GM12878 (cell line): Measurements from ENCODE around the gene SLC4A8.

Source experiments
- CTCF ChIP-seq, 3 experiments: IDR thresholded peaks in 2 of 3; conservative IDR thresholded peaks in 1 of 3; 2 replicates each; pipeline ENCODE4 v1.5.1; 2011; ENCODE audit warnings: low read depth in 3 of 3, low read length in 3 of 3, mild to moderate bottlenecking in 3 of 3, control low read depth in 2 of 3, moderate library complexity in 2 of 3, inconsistent platforms in 1 of 3, mixed read lengths in 1 of 3; ENCODE audit not compliant: control insufficient read depth in 2 of 3, insufficient read depth in 1 of 3; ENCODE audit errors: extremely low read depth in 1 of 3
- E4F1 ChIP-seq: fragments of 450-650 bp; IDR thresholded peaks from 2 replicates; pipeline ENCODE4 v1.6.1; 2018; ENCODE audit warnings: borderline replicate concordance, mild to moderate bottlenecking; ENCODE audit not compliant: partially characterized antibody
- EZH2 ChIP-seq: IDR thresholded peaks from 2 replicates; pipeline ENCODE4 v1.6.1; 2012; ENCODE audit warnings: low read depth, mild to moderate bottlenecking, control low read depth, inconsistent platforms, low read length, borderline replicate concordance; ENCODE audit not compliant: control insufficient read depth
- KDM1A ChIP-seq: fragments of 200-600 bp; sonication (generic); IDR thresholded peaks from 2 replicates; pipeline ENCODE4 v1.6.1; 2016; ENCODE audit warnings: borderline replicate concordance
- NFYB ChIP-seq: IDR thresholded peaks from 2 replicates; pipeline ENCODE4 v1.6.1; 2011; ENCODE audit warnings: low read depth, mild to moderate bottlenecking, low read length, improper control_type of control experiment, moderate library complexity; ENCODE audit not compliant: insufficient read depth
- POLR2A ChIP-seq: IDR thresholded peaks from 2 replicates; pipeline ENCODE4 v1.6.1; 2011; ENCODE audit warnings: low read depth, mild to moderate bottlenecking, low read length
- PRDM15 ChIP-seq: fragments of 450-650 bp; formaldehyde crosslinking; IDR thresholded peaks from 2 replicates; pipeline ENCODE4 v1.4.0; 2020; ENCODE audit warnings: mild to moderate bottlenecking, moderate library complexity
- RBBP5 ChIP-seq: fragments of 200-600 bp; sonication (generic); conservative IDR thresholded peaks from 2 replicates; pipeline ENCODE4 v1.6.1; 2016
- RFX5 ChIP-seq: IDR thresholded peaks from 2 replicates; pipeline ENCODE4 v1.6.1; 2011; ENCODE audit warnings: low read depth, low read length, improper control_type of control experiment
- SP1 ChIP-seq: IDR thresholded peaks from one replicate; pipeline ENCODE4 v1.6.1; 2011; ENCODE audit warnings: low read depth, low read length
- SREBF2 ChIP-seq: IDR thresholded peaks from 2 replicates; pipeline ENCODE4 v1.6.1; 2012; ENCODE audit warnings: mild to moderate bottlenecking, low read length
- TBL1XR1 ChIP-seq: IDR thresholded peaks from 2 replicates; pipeline ENCODE4 v1.6.1; 2012; ENCODE audit warnings: low read depth, low read length, improper control_type of control experiment
- ZZZ3 ChIP-seq: IDR thresholded peaks from 2 replicates; pipeline ENCODE4 v1.6.1; 2011; ENCODE audit warnings: low read depth; ENCODE audit not compliant: control insufficient read depth, insufficient read length

GRCh38 chr12:51470116-51470515 is 45.5 kb downstream of the SLC4A8 start:
- no peak for TF ChIP-seq KDM1A
- no peak for TF ChIP-seq CTCF (IDR thresholded peaks at IDR 0.05 in 2 of 3, conservative IDR thresholded peaks at IDR 0.05 in 1 of 3; ENCODE audit: control insufficient read depth in 2 of 3, extremely low read depth in 1 of 3, insufficient read depth in 1 of 3, low read depth in 3 of 3, low read length in 3 of 3)
- no peak for TF ChIP-seq PRDM15
- no peak for TF ChIP-seq POLR2A
- no peak for TF ChIP-seq ZZZ3
- TF ChIP-seq TBL1XR1 = no peak
- TF ChIP-seq SREBF2 = no peak
- no peak for TF ChIP-seq RFX5
- no peak for TF ChIP-seq EZH2
- TF ChIP-seq NFYB = no peak
- TF ChIP-seq SP1 = no peak
- TF ChIP-seq E4F1 = no peak
- TF ChIP-seq RBBP5 = no peak
